Hepatocyte (in vitro differentiated cells): Measurements from ENCODE around the gene RRH. TPM values are rescaled to one million over a fixed set of nuclear protein-coding genes. Genes with fewer than 3 reads are reported as not detected.

Experiments
- DNase-seq: peaks from one replicate; pipeline ENCODE4 v3.0.0-alpha.2; 2016; ENCODE audit warnings: low spot score
- H2AFZ ChIP-seq: fragments of 200-600 bp; sonication (generic); 2 replicates; pipeline ENCODE4 v1.6.0; 2016; ENCODE audit warnings: antibody characterized with exemption, mild to moderate bottlenecking
- H3K27ac ChIP-seq: fragments of 200-600 bp; sonication (generic); 2 replicates; pipeline ENCODE4 v1.5.1; 2016; ENCODE audit warnings: mild to moderate bottlenecking
- H3K27me3 ChIP-seq: fragments of 200-600 bp; sonication (generic); 2 replicates; pipeline ENCODE4 v1.6.1; 2016
- H3K36me3 ChIP-seq: fragments of 200-600 bp; sonication (generic); replicated peaks from 2 replicates; pipeline ENCODE4 v1.5.1; 2016; ENCODE audit warnings: low read depth; ENCODE audit not compliant: insufficient read depth
- H3K4me1 ChIP-seq: fragments of 200-600 bp; sonication (generic); 2 replicates; pipeline ENCODE4 v1.5.1; 2016; ENCODE audit warnings: mild to moderate bottlenecking, moderate library complexity; ENCODE audit not compliant: insufficient read depth
- H3K4me2 ChIP-seq: fragments of 200-600 bp; sonication (generic); 2 replicates; pipeline ENCODE4 v1.6.0; 2016
- H3K4me3 ChIP-seq: fragments of 200-600 bp; sonication (generic); 2 replicates; pipeline ENCODE4 v1.5.1; 2016; ENCODE audit warnings: mild to moderate bottlenecking
- H3K79me2 ChIP-seq: fragments of 200-600 bp; sonication (generic); 2 replicates; pipeline ENCODE4 v1.6.0; 2017; ENCODE audit warnings: mild to moderate bottlenecking
- H3K9me2 ChIP-seq: fragments of 200-600 bp; sonication (generic); replicated peaks from 2 replicates; pipeline ENCODE4 v1.6.0; 2017; ENCODE audit warnings: mild to moderate bottlenecking; ENCODE audit not compliant: insufficient read depth
- H3K9me3 ChIP-seq: fragments of 200-600 bp; sonication (generic); 2 replicates; pipeline ENCODE4 v1.5.1; 2016; ENCODE audit warnings: low read depth, mild to moderate bottlenecking
- H4K20me1 ChIP-seq: fragments of 200-600 bp; sonication (generic); 2 replicates; pipeline ENCODE4 v1.6.0; 2016; ENCODE audit warnings: mild to moderate bottlenecking; ENCODE audit not compliant: insufficient read depth, poor library complexity, severe bottlenecking
- CTCF ChIP-seq: fragments of 200-600 bp; sonication (generic); IDR thresholded peaks from 2 replicates; pipeline ENCODE4 v1.5.1; 2016; ENCODE audit warnings: antibody characterized with exemption, mild to moderate bottlenecking; ENCODE audit not compliant: poor library complexity
- EZH2 ChIP-seq: fragments of 200-600 bp; sonication (generic); IDR thresholded peaks from 2 replicates; pipeline ENCODE4 v1.6.1; 2016; ENCODE audit warnings: antibody characterized with exemption, mild to moderate bottlenecking, borderline replicate concordance
- EZH2phosphoT487 ChIP-seq: fragments of 200-600 bp; sonication (generic); IDR thresholded peaks from one replicate; pipeline ENCODE4 v1.6.1; 2018; ENCODE audit warnings: antibody characterized with exemption, mild to moderate bottlenecking, low read depth, moderate library complexity; ENCODE audit not compliant: unreplicated experiment, severe bottlenecking
- WGBS: methylation state at CpG from one replicate; pipeline ENCODE4 v1.1.6; 2016; ENCODE audit warnings: low lambda C conversion rate; ENCODE audit errors: missing lambda C conversion rate; 5-methylcytosine and 5-hydroxymethylcytosine counted together
- polyA plus RNA-seq: library from polyadenylated mRNA; unstranded; fragments of >200 nt; fragmentation: Nextera tagmentation; extraction: Ambion mirVana; gene quantifications from 2 replicates; pipeline ENCODE4 v1.2.1, GENCODE V29; 2016
- total RNA-seq: library from RNA; depleted of rRNA; stranded (reverse); fragments of >200 nt; gene quantifications from 2 replicates; pipeline ENCODE4 v1.2.3, GENCODE V29; 2014

Gene RRH
- total and polyA plus RNA-seq, 2 experiments from 2014 or later: not detected

DNA sequence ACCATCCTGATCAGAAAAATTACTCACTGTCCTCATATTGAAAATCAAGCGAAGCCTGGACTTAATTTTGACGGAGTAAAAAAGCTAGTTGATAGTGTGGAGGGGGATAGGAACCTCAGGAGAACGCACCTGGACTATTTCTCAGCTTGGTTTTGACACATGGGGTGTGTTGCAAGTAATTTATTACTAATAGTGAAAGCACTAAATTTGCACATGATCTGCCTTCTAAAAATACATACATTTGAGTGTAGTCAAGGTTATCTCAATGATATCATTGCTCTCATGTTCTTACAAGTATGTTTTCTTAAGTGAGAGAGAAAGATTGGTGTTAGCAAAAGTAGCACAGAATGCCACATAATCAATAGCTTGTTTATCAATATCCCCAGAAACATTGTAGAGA is 49.6 kb downstream of the RRH start:
- Histone ChIP-seq H3K4me2 (no peak overlapping the region), H3K27me3 (no peaks in the 10 kb centered on the region), H2AFZ (no peak overlapping the region), H3K4me1 (no peaks in the 10 kb centered on the region), H3K27ac (no peak overlapping the region), H3K9me3 (no peaks in the 10 kb centered on the region), H3K9me2 (no peaks in the 10 kb centered on the region), H3K79me2 (no peaks in the 10 kb centered on the region), H3K4me3 (no peak overlapping the region), H3K36me3 (no peaks in the 10 kb centered on the region), H4K20me1 (no peaks in the 10 kb centered on the region)
- WGBS: 82% methylated on average over 3 of the region's 3 CpGs
- TF ChIP-seq EZH2 (no peak), CTCF (no peak), EZH2phosphoT487 (no peak)
- DNase-seq: no peak

GRCh38 chr4:109878355-109878754 is 50.6 kb downstream of the RRH start:
- WGBS: 91% methylated on average over 2 of the region's 2 CpGs
- H3K36me3 ChIP-seq: no peaks in the 10 kb centered on the region

GRCh38 chr4:109879081-109879480 is 51.3 kb downstream of the RRH start:
- H2AFZ ChIP-seq: no peak overlapping the region
- no peaks in the 10 kb centered on the region for H4K20me1 ChIP-seq
- 88% methylated on average over 12 of the region's 12 CpGs for WGBS
- H3K27ac ChIP-seq: no peak overlapping the region
- H3K79me2 ChIP-seq: no peaks in the 10 kb centered on the region
- H3K4me1 ChIP-seq: no peaks in the 10 kb centered on the region
- H3K27me3 ChIP-seq: no peaks in the 10 kb centered on the region
- no peak for DNase-seq
- no peaks in the 10 kb centered on the region for H3K9me3 ChIP-seq
- TF ChIP-seq CTCF: no peak
- no peak for TF ChIP-seq EZH2
- TF ChIP-seq EZH2phosphoT487: no peak
- no peaks in the 10 kb centered on the region for H3K36me3 ChIP-seq
- H3K4me2 ChIP-seq: no peak overlapping the region
- no peaks in the 10 kb centered on the region for H3K9me2 ChIP-seq
- H3K4me3 ChIP-seq: no peak overlapping the region

More at GRCh38 chr4:109878355-109878754, 50.6 kb downstream of the RRH start:
- no peaks in the 10 kb centered on the region for H3K9me3 ChIP-seq
- no peak for DNase-seq
- no peaks in the 10 kb centered on the region for H3K9me2 ChIP-seq
- H3K79me2 ChIP-seq: no peaks in the 10 kb centered on the region
- no peak for TF ChIP-seq EZH2phosphoT487
- no peak for TF ChIP-seq CTCF
- no peak for TF ChIP-seq EZH2
- no peak overlapping the region for H3K4me3 ChIP-seq
- no peaks in the 10 kb centered on the region for H3K27me3 ChIP-seq
- no peaks in the 10 kb centered on the region for H3K4me1 ChIP-seq
- H2AFZ ChIP-seq: no peak overlapping the region
- H3K27ac ChIP-seq: no peak overlapping the region
- H4K20me1 ChIP-seq: no peaks in the 10 kb centered on the region
- no peak overlapping the region for H3K4me2 ChIP-seq
